ENCODE data around the gene SOD2.

GRCh38 chr6:159646116-159646515, 46.9 kb downstream of the SOD2 start:
- TF ChIP-seq CTCF (IDR thresholded peaks at IDR 0.05; ENCODE audit: insufficient read depth, low read length) (no peak), GABPA (IDR thresholded peaks at IDR 0.05; ENCODE audit: low read depth) (no peak), POLR2AphosphoS5 (IDR thresholded peaks at IDR 0.05; ENCODE audit: low read depth) (no peak)
